Adrenal gland (tissue), 12 donors: ENCODE measurements around the gene PRKCE. TPM values are rescaled to one million over a fixed set of nuclear protein-coding genes. Genes with fewer than 3 reads are reported as not detected.

Experiments
- DNase-seq, 7 donors: peaks; one replicate each; pipeline ENCODE4 v3.0.0-alpha.2; 2019 to 2020
- H3K27ac ChIP-seq, 5 donors: fragments of 200-600 bp; sonication (generic) in 4 of 5; 1 replicate in 3 of 5; 2 replicates in 2 of 5; pipeline versions ENCODE4 v1.5.1 to v1.8.0; 2016 to 2020; ENCODE audit warnings: mild to moderate bottlenecking in 1 of 5
- H3K27me3 ChIP-seq: fragments of 200-600 bp; 2 replicates; pipeline ENCODE4 v1.8.0; 2021
- H3K36me3 ChIP-seq, 2 donors: fragments of 200-600 bp; replicated peaks in 1 of 2; 1 replicate in 1 of 2; 2 replicates in 1 of 2; pipeline versions ENCODE4 v1.5.1 to v1.8.0; 2018 to 2022
- H3K4me1 ChIP-seq, 2 donors: fragments of 200-600 bp; replicated peaks in 1 of 2; 1 replicate in 1 of 2; 2 replicates in 1 of 2; pipeline versions ENCODE4 v1.5.1 to v1.8.0; 2018 to 2021
- H3K4me3 ChIP-seq, 4 donors: fragments of 200-600 bp; sonication (generic) in 3 of 4; one replicate each; pipeline ENCODE4 v1.5.1; 2016 to 2018
- H3K9me3 ChIP-seq, 3 donors: fragments of 200-600 bp; sonication (generic) in 1 of 3; replicated peaks in 1 of 3; 1 replicate in 2 of 3; 2 replicates in 1 of 3; pipeline versions ENCODE4 v1.5.1 to v1.8.0; 2016 to 2021
- POLR2A ChIP-seq, 2 donors: fragments of 450-650 bp; IDR thresholded peaks; one replicate each; pipeline ENCODE4 v1.6.1; 2017; ENCODE audit warnings: antibody characterized with exemption in 2 of 2, mild to moderate bottlenecking in 2 of 2, moderate library complexity in 1 of 2
- WGBS, 4 donors: extraction: QIAGEN DNeasy Blood & Tissue Kit in 2 of 4; methylation state at CpG; one replicate each; pipeline versions ENCODE4 v1.1.5 to v1.1.7; 2013 to 2017; 5-methylcytosine and 5-hydroxymethylcytosine counted together
- intact Hi-C, 2 donors: fragments of 100-400 bp; cut with DNase I; formaldehyde crosslinking; loops; one replicate each; pipeline versions ENCODE4 v1.14.1 to v1.15.0; 2022 to 2023
- polyA plus RNA-seq, 3 donors: library from polyadenylated mRNA; stranded (reverse); fragments of 200-250 nt in 2 of 3; fragments of 350-450 nt in 1 of 3; fragmentation: Illumina TruSeq in 1 of 3; extraction: RNeasy Lipid Tissue Mini Kit (QIAGEN cat#74804) in 1 of 3; gene quantifications; one replicate each; pipeline ENCODE4 v1.2.3, GENCODE V29; 2013 to 2014
- total RNA-seq, 9 donors: library from RNA; depleted of rRNA in 4 of 9; stranded (reverse); fragments of >200 nt in 4 of 9; fragments of 120-200 nt in 1 of 9; fragmentation: NEBNext Ultra II Directional in 1 of 9; extraction: Animal tissue kit (Norgen Biotek cat#: 25700) in 1 of 9; gene quantifications; one replicate each; pipeline versions ENCODE4 v1.1.0 to v1.2.4, GENCODE V29; 2013 to 2023
- TF ChIP-seq, protein P1 (sequence below), 6 experiments: fragments of 450-650 bp in 4 of 6; fragments of 200-600 bp in 2 of 6; sonication (generic) in 1 of 6; IDR thresholded peaks; 1 replicate in 5 of 6; 2 replicates in 1 of 6; pipeline versions ENCODE4 v1.5.1 to v1.8.0; 2016 to 2021; ENCODE audit warnings: antibody characterized with exemption in 6 of 6, mild to moderate bottlenecking in 2 of 6, moderate library complexity in 1 of 6
- donor health status: healthy with polysubstance abuse.
- donor health status: Bipolar disorder and iron deficiency.
- donor health status: DM: yes; HTN: yes; CAD: no.
- donor health status: DM: no; HTN: no; CAD: no.
- donor health status: DM: no; HTN: no; CAD: no.
- donor health status: DM: yes; HTN: yes; CAD: no.

The PRKCE gene
- total and polyA plus RNA-seq, 12 donors: 1.9 to 19.2 (median 8.0) TPM

DNA sequence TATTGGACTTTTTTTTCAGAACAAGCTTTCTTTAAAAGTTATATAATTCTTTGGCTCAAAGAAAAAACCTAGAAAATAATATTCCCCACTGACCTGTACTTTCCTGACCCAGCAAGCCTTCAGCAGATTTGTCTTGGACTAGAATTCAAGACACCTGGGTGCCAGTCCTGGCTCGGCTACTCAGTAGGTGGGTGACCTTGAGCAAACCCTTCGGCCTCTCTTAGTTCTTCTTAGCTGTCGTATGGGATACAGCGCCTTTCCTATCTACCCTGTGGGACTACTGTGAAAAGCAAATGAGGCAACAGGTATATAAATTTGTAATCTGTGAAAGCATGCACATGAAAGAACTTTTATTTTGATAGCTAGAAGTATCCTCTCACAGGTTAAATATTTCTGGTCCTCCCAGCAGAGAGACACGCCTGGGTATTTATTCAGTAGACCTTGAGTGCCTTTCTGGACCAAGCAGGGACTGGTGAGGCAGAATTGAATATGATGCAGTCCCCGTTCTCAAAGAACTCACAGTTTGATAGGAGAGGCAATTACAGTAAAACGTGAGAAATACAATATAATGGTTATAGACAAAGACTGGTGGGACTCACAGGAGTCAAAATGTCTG lies 576.3 kb downstream of the PRKCE start:
- no peak for TF ChIP-seq POLR2A (IDR thresholded peaks at IDR 0.05)
- TF ChIP-seq, protein P1, sequence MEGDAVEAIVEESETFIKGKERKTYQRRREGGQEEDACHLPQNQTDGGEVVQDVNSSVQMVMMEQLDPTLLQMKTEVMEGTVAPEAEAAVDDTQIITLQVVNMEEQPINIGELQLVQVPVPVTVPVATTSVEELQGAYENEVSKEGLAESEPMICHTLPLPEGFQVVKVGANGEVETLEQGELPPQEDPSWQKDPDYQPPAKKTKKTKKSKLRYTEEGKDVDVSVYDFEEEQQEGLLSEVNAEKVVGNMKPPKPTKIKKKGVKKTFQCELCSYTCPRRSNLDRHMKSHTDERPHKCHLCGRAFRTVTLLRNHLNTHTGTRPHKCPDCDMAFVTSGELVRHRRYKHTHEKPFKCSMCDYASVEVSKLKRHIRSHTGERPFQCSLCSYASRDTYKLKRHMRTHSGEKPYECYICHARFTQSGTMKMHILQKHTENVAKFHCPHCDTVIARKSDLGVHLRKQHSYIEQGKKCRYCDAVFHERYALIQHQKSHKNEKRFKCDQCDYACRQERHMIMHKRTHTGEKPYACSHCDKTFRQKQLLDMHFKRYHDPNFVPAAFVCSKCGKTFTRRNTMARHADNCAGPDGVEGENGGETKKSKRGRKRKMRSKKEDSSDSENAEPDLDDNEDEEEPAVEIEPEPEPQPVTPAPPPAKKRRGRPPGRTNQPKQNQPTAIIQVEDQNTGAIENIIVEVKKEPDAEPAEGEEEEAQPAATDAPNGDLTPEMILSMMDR (IDR thresholded peaks at IDR 0.05): no peak
- H3K27me3 ChIP-seq: no peaks in the 10 kb centered on the region
- peaks cover 0 to 4% of the 10 kb centered on the region in 2 donors for H3K4me1 ChIP-seq
- no peaks in the 10 kb centered on the region for H3K9me3 ChIP-seq
- WGBS, 4 donors: 73 to 77% (median 76%) methylated on average over 7 of the region's 7 CpGs
- no peak overlapping the region for H3K27ac ChIP-seq
- no peak for DNase-seq
- no peak overlapping the region for H3K4me3 ChIP-seq
- intact Hi-C loops: no loop called here
- no peaks in the 10 kb centered on the region for H3K36me3 ChIP-seq

DNA sequence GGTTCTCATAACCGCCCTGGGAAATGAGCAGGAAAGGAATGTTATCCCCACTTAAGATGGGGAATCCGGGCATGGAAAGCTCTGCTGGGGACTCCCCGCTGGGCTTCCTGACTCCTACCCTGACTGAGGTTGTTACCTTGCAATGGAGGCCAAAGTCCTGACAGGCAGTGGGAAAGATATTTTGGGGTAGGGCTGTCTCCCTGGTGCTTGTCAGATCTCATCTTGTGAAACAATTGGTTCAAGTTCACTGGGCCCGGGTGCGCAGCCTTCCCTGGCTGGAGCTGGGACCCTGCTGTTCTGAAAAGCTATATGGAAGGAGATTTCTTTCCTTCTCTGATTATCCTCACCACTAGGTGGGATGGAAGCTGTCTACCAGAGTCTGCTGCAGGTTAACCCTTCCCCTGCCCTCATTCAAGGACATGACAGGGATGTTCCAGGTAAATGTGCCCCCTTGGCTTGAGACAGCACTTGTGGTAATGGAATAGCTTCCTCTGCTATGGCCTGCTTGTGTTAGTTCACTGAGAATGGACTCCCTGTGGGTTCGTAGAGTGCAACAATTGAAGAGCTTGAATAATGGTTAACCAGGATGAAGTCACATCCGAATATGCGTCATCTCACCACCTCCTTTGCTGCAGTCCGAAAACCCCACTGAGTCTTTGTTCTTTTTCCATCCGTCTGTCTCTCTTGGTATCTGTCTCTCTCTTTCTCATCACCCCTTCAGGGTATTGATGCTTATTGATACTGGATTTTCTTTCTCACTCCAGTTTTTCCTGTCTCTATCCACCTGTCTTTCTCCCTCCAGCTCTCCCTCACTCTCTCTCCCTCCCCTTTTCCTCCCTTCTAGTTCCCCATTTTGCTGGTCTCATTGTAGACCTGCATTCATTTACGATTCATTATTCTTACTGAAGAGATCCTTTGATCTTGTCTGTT lies 577.9 kb downstream of the PRKCE start:
- no peaks in the 10 kb centered on the region for H3K27me3 ChIP-seq
- H3K4me1 ChIP-seq: peaks cover 0 to 4% of the 10 kb centered on the region in 2 donors
- intact Hi-C loops: no loop called here
- no peak overlapping the region for H3K27ac ChIP-seq
- no peaks in the 10 kb centered on the region for H3K9me3 ChIP-seq
- TF ChIP-seq, protein P1 (IDR thresholded peaks at IDR 0.05): no peak
- TF ChIP-seq POLR2A (IDR thresholded peaks at IDR 0.05): no peak
- H3K4me3 ChIP-seq: no peak overlapping the region
- no peaks in the 10 kb centered on the region for H3K36me3 ChIP-seq
- DNase-seq: no peak
- 81 to 85% (median 82%) methylated on average over 11 of the region's 11 CpGs for WGBS, 4 donors

DNA sequence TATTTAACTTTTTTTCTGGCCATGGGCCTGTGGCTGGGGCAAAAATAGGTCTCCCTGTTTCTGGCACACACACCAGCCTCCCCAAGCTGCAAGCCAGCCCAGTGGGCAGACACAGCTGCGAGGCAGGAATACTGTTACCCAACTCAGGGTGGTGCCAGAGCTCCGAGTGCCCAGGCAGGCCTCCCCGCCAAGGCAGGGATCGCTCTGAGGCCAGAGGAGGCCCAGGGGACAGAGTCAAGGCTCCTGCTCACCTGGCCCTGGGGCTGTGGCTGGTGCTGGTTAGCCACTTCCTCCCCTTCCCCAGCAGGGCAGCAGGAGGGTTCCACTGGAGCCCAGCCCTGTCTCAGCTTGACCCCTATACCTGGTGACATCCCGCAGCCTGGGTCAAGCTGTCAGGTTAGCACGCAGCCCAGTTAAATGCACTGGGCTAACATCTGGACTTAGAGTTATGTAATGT lies 578.7 kb downstream of the PRKCE start:
- Histone ChIP-seq H3K27ac (no peak overlapping the region), H3K27me3 (no peaks in the 10 kb centered on the region), H3K36me3 (no peaks in the 10 kb centered on the region), H3K9me3 (no peaks in the 10 kb centered on the region), H3K4me3 (no peak overlapping the region), H3K4me1 (no peaks in the 10 kb centered on the region)
- peak in 2 of 7 donors; percentile 15 to 23 for DNase-seq
- WGBS, 4 donors: 70 to 78% (median 72%) methylated on average over 3 to 6 of the region's 6 CpGs
- no peak for TF ChIP-seq POLR2A (IDR thresholded peaks at IDR 0.05)
- TF ChIP-seq, protein P1 (IDR thresholded peaks at IDR 0.05): peak in 1 of 6 experiments; percentile 12
- intact Hi-C loops: no loop called here

DNA sequence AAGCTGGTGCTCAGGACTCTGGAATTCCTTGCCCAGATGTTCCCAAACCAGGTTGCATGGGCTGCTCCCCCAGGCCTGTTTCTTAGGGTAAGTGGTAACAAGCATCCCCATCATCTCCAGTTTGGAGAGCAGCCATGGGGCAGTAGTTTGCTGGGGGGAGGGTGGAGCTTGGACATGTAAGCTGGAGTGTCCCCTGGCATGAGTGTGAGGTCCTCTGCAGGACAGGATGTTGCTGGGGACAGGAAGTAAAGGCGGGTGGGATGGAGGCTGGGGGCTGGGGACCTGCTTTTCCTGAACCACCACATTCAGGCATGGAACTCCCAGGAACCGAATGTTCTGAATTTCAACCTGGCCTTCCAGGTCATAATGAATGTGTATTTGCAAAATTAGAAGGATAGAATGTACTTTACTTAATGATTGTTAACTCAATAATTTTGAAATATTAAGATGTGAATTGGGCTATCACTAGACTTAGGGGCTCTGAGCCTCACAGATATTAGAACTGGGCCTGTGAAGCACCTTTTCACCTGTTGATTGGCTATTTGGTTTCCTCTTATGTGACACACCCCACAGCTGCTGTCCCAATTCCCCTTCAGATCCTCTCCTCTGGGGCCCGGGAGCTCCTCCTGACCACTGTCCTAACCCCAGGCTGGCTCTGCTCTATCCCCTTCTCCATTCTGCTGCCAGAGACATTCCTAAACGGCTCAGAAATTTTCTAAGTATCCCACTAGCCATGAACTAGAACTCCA lies 579.4 kb downstream of the PRKCE start:
- H3K4me3 ChIP-seq: no peak overlapping the region
- no peak for TF ChIP-seq POLR2A (IDR thresholded peaks at IDR 0.05)
- H3K27ac ChIP-seq: no peak overlapping the region
- WGBS, 4 donors: 81 to 85% (median 83%) methylated on average over 3 to 4 of the region's 4 CpGs
- H3K36me3 ChIP-seq: no peaks in the 10 kb centered on the region
- DNase-seq: peak in 2 of 7 donors; percentile 14 to 24
- no peaks in the 10 kb centered on the region for H3K4me1 ChIP-seq
- intact Hi-C loops: no loop called here
- H3K27me3 ChIP-seq: no peaks in the 10 kb centered on the region
- no peaks in the 10 kb centered on the region for H3K9me3 ChIP-seq
